Measurements from ENCODE around the gene C6orf120.

The C6orf120 gene

DNA sequence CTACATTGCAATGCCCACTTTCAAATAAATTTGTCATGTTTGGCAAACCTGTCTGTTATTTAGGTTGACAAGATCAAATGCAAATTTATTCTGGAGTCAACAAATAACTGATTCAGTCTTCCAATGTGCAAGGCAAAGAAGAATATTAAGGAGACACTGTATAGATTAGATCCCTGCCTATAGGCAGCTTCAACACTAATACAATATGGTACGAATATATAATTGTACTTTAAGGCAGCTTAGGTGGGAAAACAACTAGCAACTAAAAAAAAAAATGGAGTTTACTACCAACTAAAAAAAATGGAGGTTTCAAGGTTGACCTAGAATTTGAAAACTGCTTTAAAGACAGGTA is 24.1 kb downstream of the C6orf120 start:
- DNase-seq, result no peak

DNA sequence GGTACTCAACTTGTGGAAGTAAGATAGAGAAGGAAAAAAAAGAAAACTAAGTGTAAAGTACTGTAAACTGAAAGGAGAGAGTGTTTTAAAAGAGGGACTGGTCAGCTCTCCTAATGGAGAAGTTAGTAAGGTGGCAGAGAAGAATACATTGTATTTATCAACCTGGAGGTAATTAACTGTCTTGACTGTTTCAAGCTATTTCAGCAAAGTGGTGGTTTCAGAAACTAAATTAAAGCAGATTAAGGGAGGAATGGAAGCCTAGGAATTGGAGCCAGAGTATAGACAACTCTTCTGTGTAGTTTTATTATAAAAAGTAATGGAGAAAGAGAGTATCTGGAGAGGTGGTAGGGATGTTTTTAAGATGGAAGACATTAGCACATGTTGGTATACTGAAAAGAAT is 25.0 kb downstream of the C6orf120 start:
- no peak for DNase-seq

DNA sequence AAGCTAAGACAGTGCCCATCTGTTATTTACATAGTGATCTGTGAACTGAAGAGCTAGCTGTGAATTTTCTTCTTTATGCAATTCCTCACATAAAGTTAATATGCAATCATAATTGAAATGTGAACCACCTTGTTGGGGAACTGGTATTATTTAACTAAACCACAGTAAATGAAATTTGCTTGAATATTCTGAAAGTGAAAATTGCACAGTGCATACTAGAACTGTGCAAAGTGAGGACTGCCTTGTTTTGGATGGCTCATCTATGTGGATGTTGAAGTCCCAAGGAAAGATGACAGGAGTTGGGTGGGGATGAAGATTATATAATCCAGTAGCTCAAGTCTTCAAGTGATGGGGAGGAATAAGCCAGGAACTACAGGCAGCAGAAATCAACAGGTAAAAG is 28.0 kb downstream of the C6orf120 start:
- DNase-seq, result no peak

DNA sequence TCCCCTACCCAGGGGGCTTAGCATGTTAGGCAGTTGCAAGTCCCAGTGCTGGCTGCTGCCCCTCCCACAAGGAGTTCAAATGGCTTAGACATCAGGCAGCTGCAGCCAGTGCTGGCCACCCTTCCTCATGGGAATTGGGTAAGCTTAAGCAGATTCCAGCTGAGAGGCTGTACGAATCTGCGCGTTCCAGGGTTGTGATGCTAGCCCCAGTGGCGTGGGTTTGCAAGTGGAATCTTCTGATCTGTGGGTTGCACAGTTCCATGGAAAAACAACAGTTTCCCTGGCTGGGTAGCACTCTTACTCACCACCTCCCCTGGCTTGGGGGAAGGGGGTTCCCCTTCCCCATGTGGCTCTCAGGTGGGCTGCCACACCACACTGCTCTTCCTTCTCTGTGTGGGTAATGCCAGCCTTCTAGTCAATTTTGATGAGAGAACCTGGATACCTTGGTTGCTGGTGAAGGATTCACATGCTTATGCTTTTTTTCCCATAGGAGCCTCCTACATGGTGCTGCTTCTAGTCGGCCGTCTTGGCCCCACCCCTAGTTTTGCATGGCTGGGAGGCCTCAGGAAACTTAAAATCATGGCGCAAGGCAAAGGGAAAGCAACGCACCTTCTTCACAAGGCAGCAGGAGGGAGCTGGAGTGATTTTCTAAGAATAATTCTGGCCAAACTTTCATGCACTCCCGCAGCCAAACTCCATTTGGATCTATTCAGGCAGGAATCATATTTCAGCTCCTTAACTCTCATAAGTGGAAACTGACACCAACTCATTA is 36.5 kb downstream of the C6orf120 start:
- peak; percentile 57 for DNase-seq

DNA sequence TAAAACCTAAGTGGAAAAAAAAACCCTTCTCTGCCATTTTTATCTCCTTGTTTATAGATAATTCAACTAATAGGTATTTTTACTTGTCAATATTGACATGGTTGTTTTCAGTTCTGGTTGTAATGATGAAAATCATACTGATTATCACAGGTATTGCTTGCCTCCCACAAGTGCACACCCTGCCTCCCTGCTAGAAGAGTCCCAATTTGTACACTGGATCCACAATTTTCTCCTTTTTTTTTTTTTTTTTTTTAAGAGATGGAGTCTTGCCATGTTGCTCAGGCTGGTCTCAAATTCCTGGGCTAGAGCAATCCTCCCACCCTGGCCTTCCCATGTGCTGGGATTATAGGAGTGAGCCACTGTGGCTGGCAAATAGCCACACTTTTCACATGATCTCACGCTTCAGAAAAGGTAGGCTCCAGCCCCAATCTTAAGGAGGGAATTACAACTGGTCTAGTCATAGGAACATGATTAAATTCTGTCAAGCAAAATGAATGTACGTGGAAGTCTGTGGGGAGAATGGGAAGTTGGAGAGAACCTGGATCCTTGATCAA is 37.1 kb downstream of the C6orf120 start:
- no peak for DNase-seq

DNA sequence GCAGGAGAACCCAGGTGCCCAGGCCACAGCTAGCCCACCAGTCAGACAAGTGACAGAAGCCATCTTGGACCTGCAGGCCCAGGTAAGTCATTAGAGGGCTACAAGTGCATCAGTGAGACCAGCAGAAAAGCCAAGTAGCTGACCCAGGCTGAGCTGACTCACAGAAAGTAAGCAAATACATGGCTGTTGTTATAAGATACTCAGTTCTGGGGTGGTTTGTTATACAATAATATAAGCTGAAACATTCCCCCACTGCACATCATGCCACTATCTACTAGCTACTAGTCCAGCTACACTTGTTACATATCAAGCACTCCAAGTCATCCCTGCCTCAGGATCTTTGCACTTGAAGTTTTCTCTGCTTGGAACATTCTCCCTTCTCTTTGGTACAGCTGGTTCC is 39.4 kb downstream of the C6orf120 start:
- no peak for DNase-seq

DNA sequence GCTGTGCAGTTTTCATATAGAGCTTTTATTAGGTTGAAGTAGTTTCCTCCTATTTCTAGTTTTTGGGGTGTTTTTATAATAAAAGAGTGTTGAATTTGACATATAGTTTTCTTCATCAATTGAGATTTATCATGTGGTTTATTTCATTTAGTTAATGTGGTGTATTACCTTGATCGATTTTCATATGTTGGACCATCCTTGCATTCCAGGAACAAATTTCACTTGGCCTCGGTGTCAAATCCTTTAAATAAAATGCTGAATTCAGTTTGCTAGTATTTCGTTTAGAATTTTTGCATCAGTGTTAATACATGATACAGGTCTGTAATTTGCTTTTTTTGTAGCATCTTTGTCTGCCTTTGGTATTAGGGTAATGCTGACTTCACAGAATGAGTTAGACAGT is 43.5 kb downstream of the C6orf120 start:
- no peak for DNase-seq

DNA sequence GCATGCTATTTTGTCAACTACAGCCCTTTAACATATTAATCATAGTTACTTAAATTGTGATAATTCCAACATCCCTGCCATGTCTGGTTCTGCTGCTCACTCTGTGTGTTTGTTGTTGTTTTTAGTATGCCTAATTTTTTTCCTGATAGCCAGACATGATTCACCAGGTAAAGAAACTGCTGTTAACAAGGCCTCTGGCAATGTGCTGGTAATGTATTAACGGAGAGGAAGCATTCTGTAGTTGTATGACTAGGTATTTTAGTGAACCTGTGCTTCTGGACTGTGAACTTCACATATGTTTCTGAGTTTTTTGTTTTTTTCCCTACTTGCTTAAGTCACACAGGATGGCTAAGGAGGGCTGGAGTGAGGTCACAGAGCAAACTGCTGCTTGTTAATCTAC is 44.6 kb downstream of the C6orf120 start:
- DNase-seq, result no peak

DNA sequence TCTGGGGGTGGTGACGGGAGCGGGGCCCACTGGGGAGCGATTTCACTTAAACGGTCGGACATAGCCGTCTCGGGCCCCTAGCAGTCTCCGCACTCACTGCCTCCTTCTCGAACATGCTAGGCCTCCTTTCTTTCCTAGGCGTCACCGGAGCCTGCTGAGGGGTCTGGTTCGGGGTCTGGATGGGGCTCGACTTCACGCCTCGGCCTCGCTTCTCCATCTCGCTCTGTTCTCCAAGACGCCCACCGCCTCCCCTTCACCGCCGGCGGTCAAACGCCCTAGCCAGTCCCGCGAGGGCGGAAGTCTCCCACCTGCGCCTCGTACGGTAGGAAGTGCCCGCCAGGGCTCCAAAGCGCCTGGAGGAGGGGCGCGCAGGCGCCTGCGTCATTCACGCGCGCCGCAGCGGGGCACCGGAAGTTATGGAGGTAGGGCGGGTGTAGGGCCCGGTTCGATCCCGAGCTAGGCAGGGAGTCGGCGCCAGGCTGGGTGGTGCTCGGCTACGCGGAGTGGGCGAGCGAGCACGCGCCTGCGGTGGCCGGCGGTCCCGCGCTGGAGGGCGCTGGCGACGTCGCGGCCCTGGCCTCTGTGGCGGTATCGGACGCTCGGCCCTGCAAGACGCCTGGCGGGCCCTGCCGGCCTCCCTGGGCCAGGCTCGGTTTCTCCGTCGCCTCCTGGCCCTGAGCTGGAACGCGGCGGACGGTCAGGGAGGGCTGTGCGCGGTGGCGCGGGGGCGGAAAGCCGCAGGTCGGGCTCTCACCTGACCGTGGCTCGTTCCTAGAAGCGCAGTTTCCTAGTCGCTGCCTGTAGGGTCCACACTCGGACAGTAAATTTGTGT is 49.5 kb downstream of the C6orf120 start, which contains the start of the genes DYNLT2 and ERMARD:
Gene DYNLT2, minus strand, starts transcription at position 331 of the 832 bp plus-strand sequence. Its CDS starts 114 bp downstream, at position 217.
Gene ERMARD, plus strand, starts transcription at position 381 of the 832 bp plus-strand sequence. Its CDS starts 36 bp downstream, at position 417.
- peak; percentile 95 for DNase-seq

DNA sequence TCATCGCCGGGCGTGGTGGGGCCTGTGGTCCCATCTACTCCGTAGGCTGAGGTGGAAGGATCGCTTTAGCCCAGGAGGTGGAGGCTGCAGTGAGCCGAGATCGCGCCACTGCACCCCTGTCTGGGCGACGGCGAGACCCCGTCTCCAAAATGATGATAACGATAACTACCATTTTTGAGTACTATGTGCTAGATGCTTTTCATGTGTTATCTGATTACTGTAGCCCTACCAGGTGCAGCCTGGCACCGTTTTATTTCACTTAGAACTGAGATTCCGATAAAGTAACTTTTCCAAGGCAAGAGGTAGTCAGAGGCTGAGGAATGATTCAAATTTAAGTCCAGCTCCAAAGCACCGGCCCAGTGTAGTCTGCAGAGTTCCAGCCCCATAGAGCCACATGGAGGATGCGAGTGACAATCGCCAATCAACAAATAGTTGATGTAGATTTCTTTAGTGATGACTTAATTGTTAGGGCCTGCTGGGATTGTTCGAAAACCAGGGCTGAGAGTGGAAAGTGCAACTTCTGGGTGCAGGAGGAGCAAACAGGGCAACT is 50.2 kb downstream of the C6orf120 start:
- DNase-seq, result no peak

All from NCI-H345 (cell line).